HG03565 (cell line): ENCODE results near the gene AJAP1.

Experiments
- ATAC-seq: cut with Tn5 transposase; IDR thresholded peaks from one replicate; pipeline ENCODE4 v1.9.1; 2021; ENCODE audit warnings: mild to moderate bottlenecking, moderate library complexity; ENCODE audit not compliant: unreplicated experiment

Gene AJAP1

DNA sequence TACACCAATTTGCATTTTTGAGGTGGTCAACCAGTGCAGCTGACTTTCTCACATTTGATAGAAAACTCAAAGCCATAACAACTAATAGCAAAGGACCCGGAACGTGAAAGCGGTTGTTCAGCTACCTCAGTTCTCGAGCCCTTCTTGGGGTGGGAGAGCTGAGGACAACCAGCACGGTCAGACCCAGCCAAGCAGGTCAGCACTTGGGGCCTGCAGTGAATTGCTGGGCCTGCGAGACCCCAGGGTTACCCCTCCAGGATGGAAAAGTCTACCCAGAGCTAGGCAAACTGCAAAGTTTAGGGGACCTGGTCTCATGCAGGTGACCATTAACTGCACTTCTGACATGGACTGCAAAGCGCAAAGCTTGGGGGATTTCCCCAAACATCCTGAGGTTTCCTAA, 23.8 kb upstream of the AJAP1 start:
- no peak for ATAC-seq

DNA sequence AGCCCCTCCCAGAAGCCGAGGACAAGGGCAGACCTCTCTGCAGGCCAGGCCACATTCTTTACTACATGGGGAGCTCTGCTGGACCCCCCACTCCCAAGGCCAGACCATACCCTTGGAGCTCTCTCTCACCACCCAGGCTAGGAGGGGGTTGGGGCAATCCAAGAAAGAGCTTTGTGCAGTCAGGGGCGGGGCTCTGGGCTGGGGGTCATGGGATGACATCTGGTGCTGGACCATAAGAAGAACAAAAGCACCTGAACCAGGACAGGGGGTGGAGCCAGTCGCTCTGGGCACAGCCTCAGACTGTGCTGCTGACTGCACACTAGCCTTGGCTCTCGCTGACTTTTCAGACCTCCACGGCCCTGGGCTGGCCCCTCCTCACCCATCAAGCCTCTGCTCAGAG, 23.1 kb upstream of the AJAP1 start:
- no peak for ATAC-seq

DNA sequence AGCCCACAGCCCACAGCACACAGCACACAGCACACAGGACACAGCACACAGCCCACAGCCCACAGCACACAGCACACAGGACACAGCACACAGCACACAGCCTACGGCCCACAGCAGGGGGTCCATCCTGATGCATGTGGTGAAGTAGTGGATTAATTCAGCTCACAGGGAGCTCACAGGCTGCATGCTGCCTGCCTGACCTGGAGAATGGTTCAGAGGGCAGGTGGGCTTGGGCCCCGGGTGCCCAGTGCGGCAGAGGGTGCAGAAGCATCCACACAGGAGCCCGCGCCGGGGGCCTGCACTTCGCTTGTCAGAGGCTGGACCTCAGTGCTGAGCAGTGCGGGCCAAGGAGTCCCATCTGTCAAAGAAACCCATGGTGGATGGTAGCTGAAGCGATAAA, 21.1 kb upstream of the AJAP1 start:
- ATAC-seq = no peak

DNA sequence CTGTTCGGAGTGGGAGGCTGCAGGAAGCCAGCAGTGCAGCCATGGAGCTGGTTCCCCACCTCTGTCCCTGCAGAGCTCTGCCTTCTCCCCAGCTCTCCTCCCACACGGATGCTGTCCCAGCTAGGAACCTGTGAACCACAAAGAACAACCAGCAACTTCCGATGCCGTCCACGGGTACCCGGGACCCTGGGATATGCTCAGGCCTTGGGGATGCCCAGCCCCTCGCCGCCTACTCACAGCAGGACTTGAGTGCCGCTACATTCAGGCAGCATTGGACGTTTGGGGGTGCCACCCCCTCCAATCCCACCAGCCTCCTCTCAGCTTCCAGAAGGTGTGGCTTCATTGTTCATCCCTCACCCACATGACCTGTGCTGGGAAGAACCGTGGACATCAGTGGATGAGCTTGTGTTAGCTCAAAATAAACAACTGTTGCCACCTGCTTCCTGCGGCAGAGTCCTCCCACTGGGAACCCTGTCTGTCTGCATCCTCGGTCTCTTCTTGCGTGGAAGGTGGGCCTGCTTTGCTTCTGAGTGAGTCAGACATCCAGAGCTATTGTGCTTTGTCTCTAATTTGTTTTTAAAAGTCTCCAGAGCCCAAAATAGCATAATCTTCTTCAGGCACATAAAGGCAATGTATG, 20.1 kb upstream of the AJAP1 start:
- no peak for ATAC-seq

DNA sequence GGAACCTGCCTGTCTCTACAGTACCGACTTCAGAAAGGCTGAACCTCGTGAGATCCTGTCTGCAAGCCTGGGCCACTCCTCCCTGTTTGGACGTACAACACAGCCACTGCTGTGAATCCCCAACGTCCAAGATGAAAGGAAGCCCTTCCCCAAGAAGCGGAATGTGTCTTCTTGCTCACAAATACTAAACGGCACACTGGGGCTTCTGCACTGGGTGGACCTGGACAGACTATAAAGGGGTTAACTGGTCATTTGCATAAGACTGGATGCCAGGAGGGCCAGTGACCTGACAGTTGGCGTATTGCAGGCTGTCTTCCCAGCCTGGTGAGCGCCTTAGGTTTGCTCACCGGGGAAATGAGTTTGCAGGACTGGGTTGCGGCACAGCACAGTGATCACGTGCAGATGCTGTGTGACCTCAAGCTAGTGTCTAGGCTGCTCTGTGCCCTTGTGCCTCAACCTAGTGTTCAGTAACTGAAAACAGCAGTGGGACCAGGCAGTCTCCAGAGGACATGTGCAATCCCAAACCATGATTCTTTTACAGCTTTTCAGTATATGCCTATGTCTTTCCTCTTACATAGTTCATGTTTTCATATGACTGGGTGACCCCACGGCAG, 19.5 kb upstream of the AJAP1 start:
- no peak for ATAC-seq

DNA sequence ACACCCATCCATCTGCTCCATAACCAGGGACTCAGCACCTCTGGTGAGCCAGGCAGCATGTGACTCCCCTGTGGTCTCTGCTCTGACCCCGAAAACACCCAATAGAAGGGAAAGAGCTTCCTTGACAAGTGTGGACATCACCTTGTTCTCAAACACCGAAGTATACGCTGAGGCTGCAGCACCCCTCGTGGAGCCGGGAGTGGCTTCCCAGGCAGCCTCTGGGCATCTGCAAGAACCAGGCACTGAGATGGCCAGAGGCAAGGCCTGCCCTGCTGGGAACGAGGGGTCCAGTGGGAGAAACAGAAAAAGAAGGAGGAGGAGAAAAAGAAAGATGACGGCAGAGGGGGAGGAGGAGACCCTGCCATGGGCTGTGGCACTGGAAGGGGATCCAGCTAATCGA, 18.2 kb upstream of the AJAP1 start:
- no peak for ATAC-seq

DNA sequence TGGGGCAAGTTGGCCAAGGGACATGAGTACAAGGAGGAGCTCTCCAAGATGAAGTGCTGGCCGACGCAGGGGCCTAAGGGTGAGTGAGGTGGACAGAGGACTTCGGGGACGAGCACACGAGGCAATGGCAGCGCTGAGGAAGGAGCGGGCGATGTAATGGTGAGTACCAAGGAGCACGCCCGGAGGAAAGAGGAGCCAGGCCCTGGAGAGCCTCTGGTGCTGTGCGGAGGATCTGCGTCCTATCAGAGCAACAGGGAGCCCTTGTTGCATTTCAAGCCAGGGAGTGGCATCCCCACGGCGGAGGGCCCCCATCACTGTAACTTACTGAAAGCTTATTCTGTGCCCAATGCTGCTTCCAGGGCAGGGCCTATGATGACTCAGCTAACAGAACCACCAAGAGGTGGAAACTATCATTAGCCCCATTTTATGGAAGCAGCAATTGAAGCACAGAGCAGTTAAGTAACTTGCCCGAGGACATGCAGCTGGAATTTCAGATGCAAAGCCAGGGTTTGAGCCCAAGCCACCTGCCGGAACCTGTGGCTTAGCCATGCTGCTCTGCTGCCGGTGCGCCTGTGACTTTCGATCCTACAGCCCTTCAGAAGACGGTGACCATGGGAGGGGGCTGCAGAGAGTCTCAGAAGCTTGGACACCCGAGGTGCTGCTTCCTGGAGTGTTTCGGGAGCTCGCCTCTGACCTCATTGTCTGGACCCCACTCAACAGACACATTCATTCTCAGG, 17.6 kb upstream of the AJAP1 start:
- ATAC-seq = no peak

DNA sequence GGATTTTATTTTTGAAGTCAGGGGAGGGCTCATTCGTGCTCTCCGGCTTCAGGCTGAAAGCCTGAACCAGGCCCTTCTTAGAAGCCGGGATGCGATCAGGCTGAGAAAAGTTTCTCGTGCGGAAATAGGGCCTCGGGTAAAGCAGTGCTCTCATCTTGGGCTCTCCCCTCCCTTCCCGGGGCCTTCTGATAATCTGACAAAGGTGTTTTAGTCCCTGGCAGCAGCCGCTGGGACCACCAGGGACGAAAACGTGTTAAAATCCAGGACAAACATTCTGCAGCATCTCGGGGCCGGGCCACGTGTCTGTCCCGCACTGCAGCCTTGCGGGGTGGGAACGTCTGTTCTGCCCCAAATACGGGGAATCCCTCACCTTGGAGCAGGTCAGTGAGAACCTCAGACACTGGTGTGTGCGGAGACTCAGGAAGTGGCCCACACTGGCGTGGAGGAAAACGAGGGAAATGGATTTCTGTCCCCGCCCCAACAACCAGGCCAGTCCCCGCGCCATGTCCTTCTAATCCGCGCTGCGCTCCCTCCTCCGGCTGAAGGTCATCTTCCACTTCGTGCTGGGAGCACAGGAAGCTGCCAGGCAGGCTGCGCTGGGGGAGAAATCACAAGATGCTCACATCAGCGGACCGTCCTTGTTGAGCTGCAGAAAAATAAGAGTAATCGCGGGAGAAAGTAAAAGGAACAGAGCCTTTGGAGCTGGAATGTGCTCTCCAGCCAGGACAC, 16.6 kb upstream of the AJAP1 start:
- no peak for ATAC-seq

DNA sequence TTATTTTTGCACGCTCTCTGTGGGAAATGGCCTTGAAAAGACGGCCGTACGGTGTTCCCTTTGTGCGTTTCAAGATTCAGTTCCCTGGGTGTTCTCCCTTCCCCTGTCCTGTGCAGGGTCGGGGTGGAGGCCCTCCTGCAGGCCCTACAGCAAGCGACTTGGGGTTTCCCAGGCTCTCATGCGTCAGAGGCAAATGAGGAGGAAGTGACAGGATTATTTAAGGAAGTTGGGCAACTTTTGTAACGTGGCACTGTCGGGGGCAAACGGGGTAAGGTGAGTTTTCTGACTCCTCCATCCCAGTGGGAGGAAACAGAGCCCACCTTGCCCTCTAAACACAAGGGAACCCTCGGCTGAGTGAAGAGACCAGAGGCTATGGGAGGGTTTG, 16.1 kb upstream of the AJAP1 start:
- ATAC-seq = no peak

DNA sequence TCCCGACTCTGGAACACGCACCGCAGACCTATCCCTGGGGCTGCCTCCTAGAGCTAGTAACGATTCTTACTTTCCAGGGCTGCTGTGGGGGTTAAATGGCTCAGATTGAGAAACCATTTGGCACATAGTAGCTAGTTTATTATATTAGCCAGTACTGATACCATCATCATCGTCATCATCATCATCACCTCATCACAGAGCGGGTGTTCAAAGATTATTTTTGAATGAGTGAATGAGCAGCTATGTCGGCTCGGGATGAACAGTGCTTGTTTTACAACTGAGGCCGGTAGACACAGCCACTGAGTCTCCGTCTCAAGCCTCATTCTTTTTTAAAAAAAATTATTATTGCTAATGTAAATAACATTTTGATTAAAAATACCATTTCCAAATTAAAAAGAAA, 13.5 kb upstream of the AJAP1 start:
- no peak for ATAC-seq

DNA sequence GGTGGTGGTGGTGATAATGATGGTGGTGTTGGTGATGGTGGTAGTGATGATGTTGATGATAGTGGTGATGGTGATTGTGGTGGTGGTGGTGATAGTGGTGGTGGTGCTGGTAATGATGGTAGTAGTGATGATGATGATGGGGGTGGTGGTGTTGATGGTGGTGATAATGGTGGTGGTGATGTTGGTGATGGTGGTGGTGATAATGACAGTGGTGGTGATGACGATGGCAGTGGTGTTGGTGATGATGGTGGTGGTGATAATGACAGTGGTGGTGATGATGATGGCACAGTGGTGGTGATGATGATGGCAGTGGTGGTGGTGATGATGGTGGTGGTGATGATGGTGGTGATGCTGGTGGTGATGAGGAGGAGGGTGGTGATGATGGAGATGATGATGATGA, 7.0 kb upstream of the AJAP1 start:
- ATAC-seq = no peak

DNA sequence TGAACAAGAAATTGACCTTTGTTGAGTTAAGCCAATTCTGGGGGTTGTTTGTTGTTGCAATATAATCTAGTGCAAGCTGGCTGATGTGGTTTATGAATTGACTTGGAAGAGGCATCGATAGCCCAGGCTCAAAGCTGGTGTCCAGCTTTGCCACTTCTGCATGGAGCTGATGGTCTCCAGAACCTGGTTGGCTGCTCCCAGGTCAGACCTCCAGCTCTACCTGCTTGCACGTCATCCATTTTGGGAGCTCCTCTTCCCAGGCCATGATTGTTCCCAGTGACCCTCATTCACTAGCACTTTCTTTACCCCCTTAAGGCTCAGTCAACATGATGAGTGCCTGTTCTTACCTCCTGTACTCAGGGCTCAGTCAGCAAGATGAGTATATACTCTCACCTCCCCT, 5.8 kb upstream of the AJAP1 start:
- no peak for ATAC-seq

DNA sequence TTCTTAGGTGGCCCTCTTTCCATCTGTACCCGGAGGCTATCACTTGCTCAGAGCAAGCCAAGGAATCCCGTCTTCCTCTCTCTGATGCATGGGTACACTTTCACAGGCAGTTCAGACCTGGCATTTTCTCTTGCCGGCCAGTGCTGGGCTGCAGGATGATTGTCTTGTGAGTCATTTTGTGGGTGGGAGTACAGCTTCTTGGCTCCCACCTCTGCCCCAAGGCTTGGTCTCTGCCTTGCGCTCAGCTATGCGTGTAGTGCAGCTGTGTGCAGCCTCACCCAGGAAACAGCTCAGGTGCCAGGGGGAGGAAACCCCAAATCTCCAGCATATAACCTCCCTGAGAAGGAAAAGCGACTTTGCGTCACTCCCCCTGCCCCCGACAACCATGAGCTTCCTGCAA, 3.9 kb upstream of the AJAP1 start:
- ATAC-seq = no peak

DNA sequence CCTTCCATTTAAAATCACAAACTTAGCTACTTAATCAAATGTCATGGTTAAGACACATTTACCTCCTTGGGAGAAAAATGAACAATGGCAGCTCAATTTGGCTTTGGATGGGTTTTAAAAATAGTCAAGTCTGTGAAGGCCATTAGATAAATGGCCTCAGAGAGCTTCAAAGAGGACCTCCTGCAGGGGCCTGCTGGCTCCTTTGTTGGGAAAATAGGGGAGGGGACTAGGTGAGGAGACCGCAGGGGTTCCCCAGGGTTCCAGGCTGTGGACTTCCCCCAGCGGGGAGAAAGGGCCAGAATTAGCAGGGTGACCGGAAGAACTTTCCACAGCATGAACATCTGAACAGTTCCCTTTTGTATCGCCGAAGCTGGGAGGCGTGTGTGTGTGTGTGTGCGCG, 3.4 kb upstream of the AJAP1 start:
- ATAC-seq = no peak

DNA sequence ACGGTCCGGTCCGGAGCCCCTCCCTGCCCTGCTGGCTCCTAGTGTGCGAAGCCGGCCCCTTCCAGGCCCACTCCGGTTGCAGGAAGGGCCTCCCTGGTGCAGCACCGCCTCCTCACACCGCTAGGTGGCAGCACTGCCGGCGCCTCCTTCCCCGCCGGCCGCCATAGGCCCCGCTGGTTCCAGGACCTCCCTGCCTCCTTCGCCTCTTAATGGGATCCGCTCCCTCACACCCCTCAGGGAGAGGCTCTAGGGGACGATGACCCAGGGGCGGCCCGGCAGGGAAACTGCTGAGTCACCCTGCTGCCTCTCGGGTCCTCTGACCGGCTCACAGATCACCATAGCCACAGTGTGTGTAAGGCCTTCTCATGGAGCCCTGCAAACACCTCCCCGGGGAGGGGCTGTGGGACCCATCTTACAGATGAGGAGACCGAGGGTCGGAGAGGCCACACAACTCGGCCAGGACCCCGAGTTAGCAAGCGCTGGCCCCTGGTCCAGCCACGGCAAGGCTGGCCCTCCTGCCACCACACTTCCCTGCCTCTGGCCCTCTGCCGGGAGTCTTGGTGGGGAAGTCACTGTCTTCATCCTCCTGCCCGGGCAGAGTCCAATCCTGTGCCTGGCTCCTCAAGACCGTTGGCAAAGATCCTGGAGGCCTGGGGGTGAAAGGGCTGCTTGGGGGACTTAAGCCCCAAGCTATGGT, 1.6 kb upstream of the AJAP1 start:
- ATAC-seq = peak; percentile 53

DNA sequence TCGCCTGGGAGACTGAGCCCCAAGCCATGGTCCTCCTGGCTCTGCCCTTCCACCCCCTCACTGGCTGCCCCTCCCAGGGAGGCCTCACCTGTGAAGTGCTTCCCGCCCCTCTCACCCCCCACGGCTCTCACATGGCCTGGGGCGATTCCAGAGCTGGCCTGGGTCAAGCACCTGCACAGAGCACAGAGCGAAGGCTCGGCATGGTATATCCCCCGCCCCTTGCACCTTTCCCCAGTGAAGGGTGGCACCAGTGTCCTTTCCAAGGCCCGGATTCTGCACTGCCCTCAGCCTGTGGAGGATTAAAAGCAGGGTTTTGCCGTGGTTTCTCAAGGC, 1.1 kb upstream of the AJAP1 start:
- no peak for ATAC-seq

DNA sequence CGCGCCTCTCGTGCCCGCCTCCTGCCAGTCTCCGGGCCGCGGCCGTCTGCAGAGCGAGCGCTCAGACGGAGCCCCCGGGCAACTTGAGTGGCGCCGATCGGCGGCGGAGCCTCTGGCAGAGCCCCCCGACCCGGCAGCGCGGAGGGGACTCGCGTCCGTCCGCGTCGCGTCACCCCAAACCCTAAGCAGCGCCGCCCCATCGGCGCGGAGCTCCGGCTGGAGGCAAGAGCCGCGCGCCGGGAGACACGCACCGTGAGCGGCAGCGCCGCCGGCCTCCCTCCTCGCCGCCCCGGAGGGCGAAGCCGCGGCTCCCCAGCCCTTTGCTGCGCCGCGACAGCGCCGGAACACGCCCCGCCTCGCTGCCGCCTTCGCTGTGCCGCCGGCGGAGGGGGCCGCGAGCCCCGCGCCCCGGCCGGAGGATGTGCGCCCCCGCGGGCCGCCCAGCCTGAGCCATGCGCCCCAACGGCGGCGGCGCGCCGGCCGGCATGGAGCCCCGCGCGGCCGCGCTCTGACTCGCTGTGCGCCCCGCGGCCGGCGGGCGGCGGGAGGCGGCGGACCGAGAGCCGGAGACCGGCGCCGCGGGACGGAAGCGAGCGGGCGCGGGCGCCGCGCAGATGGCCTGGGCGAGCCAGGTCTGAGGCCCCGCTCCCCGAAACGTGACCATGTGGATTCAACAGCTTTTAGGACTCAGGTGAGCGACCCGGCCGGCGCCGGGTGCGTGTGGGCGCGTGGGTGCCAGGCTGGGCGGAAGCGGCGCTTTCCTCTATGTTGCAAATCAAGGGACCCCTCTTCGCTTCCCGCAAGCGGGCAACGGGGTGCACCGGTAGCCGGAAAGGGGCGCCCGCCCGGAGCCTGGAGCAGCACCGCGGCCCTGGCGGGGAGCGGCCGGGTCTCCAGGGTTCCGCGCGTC, 610 bp downstream of the AJAP1 start:
- ATAC-seq = no peak

DNA sequence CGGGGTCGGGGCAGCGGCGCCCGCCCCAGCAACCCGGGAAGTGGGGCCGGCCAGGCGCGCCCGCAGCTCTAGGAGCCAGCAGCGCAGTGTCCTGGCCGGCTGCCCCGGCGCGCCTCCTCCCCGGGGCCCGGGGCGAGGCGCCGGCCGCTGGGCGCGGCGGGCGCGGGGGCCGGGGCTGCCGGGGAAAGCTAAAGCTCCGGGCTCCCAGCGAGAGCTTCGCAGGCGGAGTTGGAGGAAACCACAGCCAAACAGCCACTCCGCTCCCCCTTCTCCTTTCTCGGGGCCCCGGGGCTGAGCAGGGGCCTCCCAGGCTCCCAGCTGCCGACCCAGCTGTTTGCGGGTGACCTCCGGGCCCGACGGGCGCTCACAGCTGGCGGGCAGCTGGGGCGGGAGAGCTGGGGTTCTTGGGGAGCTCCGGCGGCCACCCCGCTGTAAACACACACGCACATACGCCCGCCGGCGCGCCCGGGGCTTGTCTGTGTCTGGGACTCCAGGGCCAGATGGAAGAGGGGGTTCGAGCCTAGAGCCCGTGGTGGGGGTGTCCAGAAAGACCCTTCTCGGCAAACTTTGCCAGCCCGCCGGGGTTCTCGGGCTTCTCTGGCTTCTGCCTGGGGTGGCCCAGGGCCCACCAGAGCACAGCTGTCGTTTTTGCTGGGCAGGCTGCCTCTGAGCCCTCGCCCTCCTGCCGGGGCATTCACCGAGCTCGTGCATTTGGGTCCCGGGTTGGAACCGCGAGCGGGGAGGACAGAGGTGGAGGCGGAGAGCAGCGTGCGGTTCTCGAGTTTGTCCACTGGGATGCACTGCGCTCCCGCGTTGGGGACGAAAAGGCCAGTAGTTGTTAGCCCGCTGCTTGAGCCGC, 1.5 kb downstream of the AJAP1 start:
- no peak for ATAC-seq

DNA sequence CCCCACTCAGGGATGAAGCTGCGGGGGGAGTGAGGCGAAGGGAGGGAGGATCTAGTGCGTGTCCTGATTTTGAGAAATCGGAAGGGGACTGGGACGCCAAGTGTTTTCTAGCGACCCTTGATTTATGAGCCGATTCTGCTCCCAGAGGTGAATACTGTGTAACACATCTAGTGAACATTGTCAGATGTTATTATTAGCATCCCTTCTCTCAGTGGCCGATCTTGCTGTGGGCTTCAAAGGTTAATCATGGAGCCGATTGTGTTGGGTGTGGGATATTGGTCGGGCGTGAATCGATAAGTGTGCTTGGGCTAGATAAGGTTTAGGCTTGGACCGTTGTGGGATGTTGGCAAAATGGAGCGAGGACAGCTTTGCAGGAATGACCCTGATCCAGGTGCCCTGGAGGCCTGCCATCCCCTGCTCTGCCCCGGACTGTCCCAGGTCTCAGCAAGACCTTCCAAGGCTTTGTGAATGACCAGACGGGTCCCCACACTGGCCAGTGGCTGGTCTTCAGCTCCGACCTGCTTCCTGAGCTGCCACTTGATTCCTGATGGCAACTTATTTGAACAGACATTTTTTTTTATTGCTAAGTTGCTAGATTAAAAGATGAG, 2.2 kb downstream of the AJAP1 start:
- no peak for ATAC-seq
